Measurements from ENCODE around the gene NAIF1.

DNA sequence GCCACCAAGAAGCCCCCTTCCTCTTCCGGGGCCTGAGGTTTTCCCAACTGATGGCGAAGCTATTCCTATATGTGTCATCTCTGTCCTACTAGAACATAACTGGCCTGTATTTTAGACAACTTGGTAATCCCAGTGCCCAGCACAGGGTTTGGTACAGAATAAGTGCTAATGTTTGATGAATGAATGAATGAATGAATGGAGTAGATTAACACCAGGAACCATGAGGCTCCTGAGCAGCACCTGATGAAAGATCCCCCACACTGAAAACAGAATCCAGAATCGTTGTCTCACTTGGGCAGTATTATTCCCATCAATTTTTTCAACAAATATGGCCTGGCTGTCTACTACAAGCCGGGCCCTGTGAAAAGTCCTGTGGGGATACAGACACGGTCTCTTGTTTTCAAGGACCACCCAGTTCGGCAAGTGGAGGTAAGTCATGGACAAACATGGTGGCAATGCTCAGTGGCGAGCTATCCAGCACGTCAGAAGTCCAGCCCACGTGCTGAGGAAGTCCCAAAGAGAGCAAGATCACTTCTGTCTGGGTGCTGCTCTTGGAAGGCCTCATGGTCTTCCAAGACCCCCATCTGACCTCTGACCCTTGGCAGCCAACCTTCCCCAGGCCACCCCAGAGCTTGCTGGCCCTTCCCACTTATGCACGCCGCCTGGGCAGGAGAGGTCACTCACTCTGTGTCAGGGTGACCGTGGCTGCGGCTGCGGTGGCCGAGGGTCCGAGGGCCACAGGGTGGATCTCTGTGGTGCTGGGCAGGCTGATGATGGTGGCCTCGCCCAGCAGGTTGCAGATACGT is 1.0 kb downstream of the NAIF1 start:
- TF ChIP-seq, protein P1, sequence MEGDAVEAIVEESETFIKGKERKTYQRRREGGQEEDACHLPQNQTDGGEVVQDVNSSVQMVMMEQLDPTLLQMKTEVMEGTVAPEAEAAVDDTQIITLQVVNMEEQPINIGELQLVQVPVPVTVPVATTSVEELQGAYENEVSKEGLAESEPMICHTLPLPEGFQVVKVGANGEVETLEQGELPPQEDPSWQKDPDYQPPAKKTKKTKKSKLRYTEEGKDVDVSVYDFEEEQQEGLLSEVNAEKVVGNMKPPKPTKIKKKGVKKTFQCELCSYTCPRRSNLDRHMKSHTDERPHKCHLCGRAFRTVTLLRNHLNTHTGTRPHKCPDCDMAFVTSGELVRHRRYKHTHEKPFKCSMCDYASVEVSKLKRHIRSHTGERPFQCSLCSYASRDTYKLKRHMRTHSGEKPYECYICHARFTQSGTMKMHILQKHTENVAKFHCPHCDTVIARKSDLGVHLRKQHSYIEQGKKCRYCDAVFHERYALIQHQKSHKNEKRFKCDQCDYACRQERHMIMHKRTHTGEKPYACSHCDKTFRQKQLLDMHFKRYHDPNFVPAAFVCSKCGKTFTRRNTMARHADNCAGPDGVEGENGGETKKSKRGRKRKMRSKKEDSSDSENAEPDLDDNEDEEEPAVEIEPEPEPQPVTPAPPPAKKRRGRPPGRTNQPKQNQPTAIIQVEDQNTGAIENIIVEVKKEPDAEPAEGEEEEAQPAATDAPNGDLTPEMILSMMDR (IDR thresholded peaks at IDR 0.05): no peak
- no peak for TF ChIP-seq EZH2 (IDR thresholded peaks at IDR 0.05)
